GM23338 (cell line): Measurements from ENCODE around the gene RIIAD1.
"Not testable (repeated sequence)": the region's sequence is repeated elsewhere in the genome, so short reads cannot be mapped to it uniquely, and the experiment has no call there.

Source experiments
- EZH2 ChIP-seq: fragments of 200-600 bp; sonication (generic); IDR thresholded peaks from one replicate; pipeline ENCODE4 v1.8.0; 2017; ENCODE audit warnings: antibody characterized with exemption, mild to moderate bottlenecking, low read depth; ENCODE audit not compliant: unreplicated experiment
- JUNB ChIP-seq: IDR thresholded peaks from one replicate; pipeline ENCODE4 v1.6.1; 2016; ENCODE audit warnings: antibody characterized with exemption; ENCODE audit not compliant: unreplicated experiment
- POLR2AphosphoS5 ChIP-seq: IDR thresholded peaks from 2 replicates; pipeline ENCODE4 v1.6.1; 2016; ENCODE audit warnings: antibody characterized with exemption, low read depth
- ZNF114 ChIP-seq: fragments of 250-450 bp; sonication (Bioruptor Pico); IDR thresholded peaks from 2 replicates; pipeline ENCODE4 v1.5.0; 2020; ENCODE audit warnings: mild to moderate bottlenecking, moderate library complexity
- ZNF331 ChIP-seq: fragments of 250-450 bp; sonication (Bioruptor Pico); IDR thresholded peaks from 2 replicates; pipeline ENCODE4 v1.5.0; 2020; ENCODE audit warnings: low read depth, mild to moderate bottlenecking, moderate library complexity
- TF ChIP-seq, protein P1 (sequence below), 2 experiments: fragments of 200-600 bp in 1 of 2; sonication (generic) in 1 of 2; conservative IDR thresholded peaks; 2 replicates each; pipeline versions ENCODE4 v1.5.1 to v1.6.1; 2016 to 2017; ENCODE audit warnings: antibody characterized with exemption in 2 of 2, low read depth in 2 of 2, mild to moderate bottlenecking in 2 of 2, moderate library complexity in 1 of 2
- TF ChIP-seq, protein P2 (sequence below): IDR thresholded peaks from one replicate; pipeline ENCODE4 v1.6.1; 2018; ENCODE audit warnings: antibody characterized with exemption; ENCODE audit not compliant: unreplicated experiment

DNA sequence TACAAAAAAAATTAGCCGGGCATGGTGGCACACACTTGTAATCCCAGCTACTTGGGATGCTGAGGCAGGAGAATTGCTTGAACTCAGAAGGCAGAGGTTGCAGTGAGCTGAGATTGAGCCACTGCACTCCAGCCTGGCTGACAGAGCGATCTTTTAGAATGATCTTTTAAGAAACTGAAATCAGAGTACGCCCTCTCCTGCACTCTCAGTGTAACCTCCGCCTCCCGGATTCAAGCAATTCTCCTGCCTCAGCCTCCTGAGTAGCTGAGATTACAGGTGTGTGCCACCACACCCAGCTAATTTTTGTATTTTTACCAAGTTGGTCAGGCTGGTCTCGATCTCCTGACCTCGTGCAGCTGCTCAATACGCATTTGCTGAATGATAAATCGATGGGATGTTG is 12.7 kb downstream of the RIIAD1 start:
- TF ChIP-seq, protein P1, sequence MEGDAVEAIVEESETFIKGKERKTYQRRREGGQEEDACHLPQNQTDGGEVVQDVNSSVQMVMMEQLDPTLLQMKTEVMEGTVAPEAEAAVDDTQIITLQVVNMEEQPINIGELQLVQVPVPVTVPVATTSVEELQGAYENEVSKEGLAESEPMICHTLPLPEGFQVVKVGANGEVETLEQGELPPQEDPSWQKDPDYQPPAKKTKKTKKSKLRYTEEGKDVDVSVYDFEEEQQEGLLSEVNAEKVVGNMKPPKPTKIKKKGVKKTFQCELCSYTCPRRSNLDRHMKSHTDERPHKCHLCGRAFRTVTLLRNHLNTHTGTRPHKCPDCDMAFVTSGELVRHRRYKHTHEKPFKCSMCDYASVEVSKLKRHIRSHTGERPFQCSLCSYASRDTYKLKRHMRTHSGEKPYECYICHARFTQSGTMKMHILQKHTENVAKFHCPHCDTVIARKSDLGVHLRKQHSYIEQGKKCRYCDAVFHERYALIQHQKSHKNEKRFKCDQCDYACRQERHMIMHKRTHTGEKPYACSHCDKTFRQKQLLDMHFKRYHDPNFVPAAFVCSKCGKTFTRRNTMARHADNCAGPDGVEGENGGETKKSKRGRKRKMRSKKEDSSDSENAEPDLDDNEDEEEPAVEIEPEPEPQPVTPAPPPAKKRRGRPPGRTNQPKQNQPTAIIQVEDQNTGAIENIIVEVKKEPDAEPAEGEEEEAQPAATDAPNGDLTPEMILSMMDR (conservative IDR thresholded peaks at IDR 0.05; ENCODE audit: low read depth in 2 of 2) = peak in 1 of 2 experiments; percentile 26; a peak in 1 of 4 replicates
- TF ChIP-seq JUNB; POLR2AphosphoS5; EZH2; ZNF114 (CRISPR knock-in tag); ZNF331 (CRISPR knock-in tag): not testable (repeated sequence)
- TF ChIP-seq, protein P2, sequence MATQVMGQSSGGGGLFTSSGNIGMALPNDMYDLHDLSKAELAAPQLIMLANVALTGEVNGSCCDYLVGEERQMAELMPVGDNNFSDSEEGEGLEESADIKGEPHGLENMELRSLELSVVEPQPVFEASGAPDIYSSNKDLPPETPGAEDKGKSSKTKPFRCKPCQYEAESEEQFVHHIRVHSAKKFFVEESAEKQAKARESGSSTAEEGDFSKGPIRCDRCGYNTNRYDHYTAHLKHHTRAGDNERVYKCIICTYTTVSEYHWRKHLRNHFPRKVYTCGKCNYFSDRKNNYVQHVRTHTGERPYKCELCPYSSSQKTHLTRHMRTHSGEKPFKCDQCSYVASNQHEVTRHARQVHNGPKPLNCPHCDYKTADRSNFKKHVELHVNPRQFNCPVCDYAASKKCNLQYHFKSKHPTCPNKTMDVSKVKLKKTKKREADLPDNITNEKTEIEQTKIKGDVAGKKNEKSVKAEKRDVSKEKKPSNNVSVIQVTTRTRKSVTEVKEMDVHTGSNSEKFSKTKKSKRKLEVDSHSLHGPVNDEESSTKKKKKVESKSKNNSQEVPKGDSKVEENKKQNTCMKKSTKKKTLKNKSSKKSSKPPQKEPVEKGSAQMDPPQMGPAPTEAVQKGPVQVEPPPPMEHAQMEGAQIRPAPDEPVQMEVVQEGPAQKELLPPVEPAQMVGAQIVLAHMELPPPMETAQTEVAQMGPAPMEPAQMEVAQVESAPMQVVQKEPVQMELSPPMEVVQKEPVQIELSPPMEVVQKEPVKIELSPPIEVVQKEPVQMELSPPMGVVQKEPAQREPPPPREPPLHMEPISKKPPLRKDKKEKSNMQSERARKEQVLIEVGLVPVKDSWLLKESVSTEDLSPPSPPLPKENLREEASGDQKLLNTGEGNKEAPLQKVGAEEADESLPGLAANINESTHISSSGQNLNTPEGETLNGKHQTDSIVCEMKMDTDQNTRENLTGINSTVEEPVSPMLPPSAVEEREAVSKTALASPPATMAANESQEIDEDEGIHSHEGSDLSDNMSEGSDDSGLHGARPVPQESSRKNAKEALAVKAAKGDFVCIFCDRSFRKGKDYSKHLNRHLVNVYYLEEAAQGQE = not testable (repeated sequence)
